AG09309 (cell line): ENCODE results near the gene HAPLN2.

ENCODE experiments used
- DNase-seq: peaks from one replicate; pipeline ENCODE4 v3.0.0-alpha.2; 2010; ENCODE audit warnings: low read depth
- H3K4me3 ChIP-seq: 2 replicates; pipeline ENCODE4 v1.5.1; 2011; ENCODE audit warnings: mild to moderate bottlenecking, low read depth, low read length, moderate library complexity; ENCODE audit not compliant: control insufficient read depth
- TF ChIP-seq, protein P1 (sequence below): IDR thresholded peaks from 2 replicates; pipeline ENCODE4 v1.5.1; 2011; ENCODE audit warnings: mild to moderate bottlenecking, low read depth, low read length, inconsistent platforms; ENCODE audit not compliant: insufficient read depth, control insufficient read depth; ENCODE audit errors: missing control alignments

The HAPLN2 gene

DNA sequence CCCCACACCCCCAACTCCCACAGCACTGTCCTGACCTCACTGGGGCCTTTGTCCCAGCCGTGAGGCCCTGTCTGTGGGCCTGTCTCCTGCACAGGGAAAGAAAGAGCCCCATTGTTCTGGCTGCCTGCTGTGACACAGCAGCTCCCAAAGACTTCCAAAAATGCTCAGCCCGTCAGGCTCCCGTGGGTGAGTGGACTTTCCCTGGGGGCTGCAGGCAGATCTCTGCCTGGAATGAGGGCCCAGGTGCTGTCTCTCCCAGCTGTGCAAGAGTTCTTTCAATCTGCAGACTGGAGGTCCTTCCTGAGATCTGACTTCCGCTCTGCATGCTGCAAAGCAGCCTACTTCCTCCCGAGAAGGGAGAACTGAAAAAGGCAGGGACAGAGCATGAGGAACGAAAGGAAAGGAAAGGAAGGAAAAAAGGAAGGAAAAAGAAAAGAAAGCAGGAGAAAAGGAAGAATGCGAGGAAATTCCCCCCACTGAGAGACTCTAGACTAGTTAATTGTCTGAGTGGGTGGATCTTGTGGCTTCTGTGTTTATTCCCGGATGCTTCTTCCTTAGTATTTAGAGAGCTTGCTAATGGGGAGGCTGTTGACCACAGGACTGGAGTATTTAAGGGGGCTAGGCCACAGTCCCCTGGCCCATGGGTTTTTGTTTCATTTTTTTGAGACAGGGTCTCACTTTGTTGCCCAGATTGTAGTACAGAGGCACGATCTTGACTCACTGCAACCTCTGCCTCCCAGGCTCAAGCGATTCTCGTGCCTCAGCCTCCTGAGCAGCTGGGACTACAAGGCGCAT, 43.0 kb downstream of the HAPLN2 start:
- TF ChIP-seq, protein P1, sequence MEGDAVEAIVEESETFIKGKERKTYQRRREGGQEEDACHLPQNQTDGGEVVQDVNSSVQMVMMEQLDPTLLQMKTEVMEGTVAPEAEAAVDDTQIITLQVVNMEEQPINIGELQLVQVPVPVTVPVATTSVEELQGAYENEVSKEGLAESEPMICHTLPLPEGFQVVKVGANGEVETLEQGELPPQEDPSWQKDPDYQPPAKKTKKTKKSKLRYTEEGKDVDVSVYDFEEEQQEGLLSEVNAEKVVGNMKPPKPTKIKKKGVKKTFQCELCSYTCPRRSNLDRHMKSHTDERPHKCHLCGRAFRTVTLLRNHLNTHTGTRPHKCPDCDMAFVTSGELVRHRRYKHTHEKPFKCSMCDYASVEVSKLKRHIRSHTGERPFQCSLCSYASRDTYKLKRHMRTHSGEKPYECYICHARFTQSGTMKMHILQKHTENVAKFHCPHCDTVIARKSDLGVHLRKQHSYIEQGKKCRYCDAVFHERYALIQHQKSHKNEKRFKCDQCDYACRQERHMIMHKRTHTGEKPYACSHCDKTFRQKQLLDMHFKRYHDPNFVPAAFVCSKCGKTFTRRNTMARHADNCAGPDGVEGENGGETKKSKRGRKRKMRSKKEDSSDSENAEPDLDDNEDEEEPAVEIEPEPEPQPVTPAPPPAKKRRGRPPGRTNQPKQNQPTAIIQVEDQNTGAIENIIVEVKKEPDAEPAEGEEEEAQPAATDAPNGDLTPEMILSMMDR = no peak
- DNase-seq = no peak
- H3K4me3 ChIP-seq = no peak overlapping the region

DNA sequence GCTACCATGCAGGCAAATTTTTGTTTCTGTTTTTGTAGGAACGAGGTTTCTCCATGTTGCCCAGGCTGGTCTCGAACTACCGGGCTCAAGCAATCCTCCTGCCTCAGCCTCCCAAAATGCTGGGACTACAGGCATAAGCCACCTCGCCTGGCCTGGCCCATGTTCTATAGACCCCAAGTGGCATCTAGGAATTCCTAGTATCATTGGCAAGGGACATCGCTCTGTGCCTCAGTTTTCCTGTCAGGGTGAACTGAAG, 43.5 kb downstream of the HAPLN2 start:
- DNase-seq = no peak
- H3K4me3 ChIP-seq = no peak overlapping the region
- TF ChIP-seq, protein P1 = no peak

DNA sequence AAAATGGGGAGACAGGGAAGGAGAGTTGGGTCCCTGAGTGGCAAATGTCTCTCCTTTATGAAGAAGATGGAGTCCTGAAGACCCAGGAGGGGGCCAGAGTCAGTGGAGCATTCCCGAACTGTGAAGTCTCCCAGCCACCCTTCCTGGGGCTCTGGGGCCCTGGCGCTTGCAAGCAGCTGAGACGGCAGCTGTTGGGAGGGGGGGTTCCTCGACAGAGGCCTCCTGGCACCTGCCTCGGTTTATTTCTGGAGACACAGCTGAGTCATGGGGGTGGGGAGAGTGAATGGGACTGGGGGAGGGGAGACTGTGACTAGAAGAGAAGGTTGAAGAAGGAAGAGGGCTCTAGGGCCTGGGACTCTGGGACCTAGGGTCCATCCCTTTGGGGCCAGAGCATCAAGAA, 44.0 kb downstream of the HAPLN2 start:
- no peak for DNase-seq
- TF ChIP-seq, protein P1 = no peak
- no peak overlapping the region for H3K4me3 ChIP-seq

DNA sequence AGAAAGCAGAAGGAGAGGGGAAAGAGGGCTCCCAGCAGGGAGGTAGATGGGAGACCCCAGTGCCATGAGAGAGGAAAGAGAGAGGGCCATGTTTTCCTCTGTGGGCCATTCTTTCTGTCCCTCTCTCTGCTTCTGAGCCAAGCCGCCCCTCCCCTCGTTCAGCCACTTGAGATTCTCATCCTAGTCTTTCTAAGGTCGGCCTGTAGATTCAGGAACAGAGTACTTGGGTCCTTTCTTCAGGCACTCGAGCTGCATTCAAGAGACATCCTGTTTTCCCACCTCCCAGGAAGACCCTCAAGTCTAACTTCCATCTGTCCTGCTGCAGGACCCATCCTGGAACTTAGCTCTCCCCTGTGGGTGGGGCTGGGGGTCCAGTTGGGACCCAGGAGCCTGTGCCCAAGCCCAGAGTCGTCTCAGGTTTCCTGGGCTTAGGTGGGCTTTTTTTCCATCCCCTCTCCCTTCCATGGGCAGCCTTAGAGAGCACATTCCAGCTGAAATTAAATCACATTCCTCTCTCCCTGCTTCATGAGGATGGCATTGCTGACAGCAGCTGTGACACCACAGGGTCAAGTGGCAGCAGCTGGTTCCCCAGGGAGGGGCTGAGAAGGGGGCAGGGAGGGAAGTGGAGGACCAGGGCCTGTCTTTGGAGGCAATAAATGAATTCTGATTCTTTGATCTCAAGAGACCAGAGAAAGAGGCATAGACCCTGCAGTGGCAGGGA, 45.0 kb downstream of the HAPLN2 start:
- TF ChIP-seq, protein P1 = no peak
- no peak for DNase-seq
- H3K4me3 ChIP-seq = no peak overlapping the region

DNA sequence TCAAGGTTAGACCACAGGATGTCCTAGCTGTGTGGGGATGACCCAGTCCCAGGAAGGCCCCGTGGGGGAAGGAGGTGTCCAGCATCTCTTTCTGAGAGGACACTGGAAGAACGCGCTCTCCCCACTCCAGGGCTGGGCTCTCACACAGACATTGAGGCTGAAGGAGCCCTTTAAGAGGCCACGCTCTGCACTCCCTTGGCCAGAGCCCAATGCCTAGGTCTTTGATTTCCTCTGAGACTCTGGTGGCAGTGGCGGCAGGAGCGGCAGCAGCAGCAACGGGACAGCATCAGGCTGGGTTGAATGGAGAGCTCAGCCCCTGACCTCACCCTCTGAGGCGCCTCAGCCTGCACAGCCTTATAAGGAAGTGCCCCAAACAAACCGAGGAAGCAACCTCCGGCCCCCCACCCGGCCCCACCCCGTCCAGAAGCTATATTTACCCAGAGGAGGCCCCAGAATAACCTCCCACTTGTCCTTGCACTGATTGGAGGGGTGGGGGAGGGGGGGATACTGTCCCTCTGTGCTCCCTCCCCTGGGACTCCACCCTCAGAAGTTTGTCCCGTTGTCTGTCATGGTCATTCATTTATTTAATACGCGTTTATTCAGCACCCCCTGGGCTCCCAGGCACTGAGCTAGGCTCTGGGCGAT, 45.7 kb downstream of the HAPLN2 start:
- no peak for DNase-seq
- no peak overlapping the region for H3K4me3 ChIP-seq
- TF ChIP-seq, protein P1 = no peak

DNA sequence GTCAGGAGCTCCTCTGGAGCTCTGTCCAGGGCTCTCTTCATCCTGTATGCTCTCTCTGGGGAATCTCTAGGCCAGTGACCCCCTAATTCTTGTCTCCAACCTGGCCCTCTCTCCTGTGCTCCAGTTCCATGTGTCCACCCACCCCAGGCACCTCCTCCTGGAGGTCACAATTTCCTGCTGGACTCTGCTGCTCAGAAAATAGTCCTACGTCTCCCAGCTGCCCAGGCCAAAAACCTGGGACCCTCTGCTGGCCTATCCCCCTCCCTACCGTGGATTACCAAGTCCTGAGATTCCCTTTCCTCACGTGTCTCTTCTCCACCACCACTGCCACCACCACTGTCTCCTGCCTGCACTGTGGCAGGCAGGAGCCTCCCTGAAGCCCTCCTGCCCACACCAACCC, 46.3 kb downstream of the HAPLN2 start:
- H3K4me3 ChIP-seq = no peak overlapping the region
- TF ChIP-seq, protein P1 = no peak
- DNase-seq = no peak
